ENCODE data around the gene DKK3.

The DKK3 gene

DNA sequence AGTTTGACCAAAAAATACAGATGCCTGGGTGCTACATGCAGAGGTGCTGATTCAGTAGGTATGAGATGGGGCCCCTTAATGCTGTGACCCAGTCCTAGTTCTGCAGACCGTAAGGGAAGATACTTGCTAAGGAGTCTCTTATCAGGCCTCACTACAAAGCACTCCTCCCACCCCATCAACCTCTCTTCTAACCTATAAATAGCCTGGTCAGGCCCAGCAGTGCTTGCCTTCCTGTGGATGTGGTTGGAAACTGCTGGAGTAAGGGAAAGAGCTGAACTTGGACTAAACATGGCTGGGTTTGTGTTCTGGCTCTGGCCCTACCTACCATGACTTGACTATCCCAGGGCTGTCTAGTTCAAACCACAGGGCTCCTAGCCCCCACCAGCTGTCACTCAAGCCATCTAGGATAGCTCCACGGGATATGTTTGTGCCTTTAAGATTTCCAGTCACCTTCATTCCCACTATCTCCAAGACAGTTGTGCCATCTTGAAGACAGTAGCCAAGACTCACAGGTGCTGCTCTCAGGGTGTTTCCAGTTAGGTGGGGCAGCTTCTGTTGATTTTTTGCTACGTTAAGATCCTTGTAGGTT, 9.5 kb upstream of the DKK3 start:
- Histone ChIP-seq H3K4me1 (ENCODE audit: insufficient read depth, insufficient read length) (peaks cover 3% of the 10 kb centered on the region), H3K9ac (ENCODE audit: insufficient read length, low read depth) (no peak overlapping the region), H3K27me3 (ENCODE audit: insufficient read depth, insufficient read length) (no peaks in the 10 kb centered on the region), H3K9me3 (ENCODE audit: insufficient read depth, low read length) (peaks cover under 1% of the 10 kb centered on the region; the same call in 1 of the 2 replicates), H3K4me3 (ENCODE audit: insufficient read length, low read depth) (no peak overlapping the region), H3K36me3 (ENCODE audit: insufficient read depth, insufficient read length, low read length) (no peaks in the 10 kb centered on the region)
- no peak for TF ChIP-seq SUZ12 (IDR thresholded peaks at IDR 0.05; ENCODE audit: extremely low read depth, insufficient read depth, insufficient read length)
- TF ChIP-seq YY1 (IDR thresholded peaks at IDR 0.05; ENCODE audit: insufficient read depth, insufficient read length) = no peak
- DNase-seq (ENCODE audit: low read depth, low spot score) = no peak

DNA sequence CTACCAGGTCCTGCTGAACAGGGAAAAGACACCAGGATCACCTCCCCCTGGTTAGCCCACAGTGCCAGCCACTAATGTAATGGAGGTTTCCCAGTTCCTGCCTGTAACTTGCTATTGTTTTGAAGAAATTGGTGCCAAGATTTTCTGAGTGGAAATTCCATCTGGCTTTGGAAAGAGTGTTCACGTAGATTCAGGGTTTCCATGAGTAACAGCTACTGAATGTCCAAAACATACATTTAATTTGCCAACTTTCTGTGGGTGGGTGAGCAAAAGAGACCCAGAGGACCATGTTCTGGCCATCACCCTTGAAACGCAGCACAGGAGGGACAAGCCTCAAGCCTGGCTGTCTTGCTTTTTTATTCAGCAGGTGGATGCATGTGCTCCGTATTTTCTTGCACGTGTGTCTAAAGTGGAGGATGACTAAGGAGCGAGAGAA, 8.8 kb upstream of the DKK3 start:
- Histone ChIP-seq H3K9ac (ENCODE audit: insufficient read length, low read depth) (no peak overlapping the region), H3K9me3 (ENCODE audit: insufficient read depth, low read length) (no peaks in the 10 kb centered on the region; the same call in 1 of the 2 replicates), H3K4me3 (ENCODE audit: insufficient read length, low read depth) (no peak overlapping the region), H3K36me3 (ENCODE audit: insufficient read depth, insufficient read length, low read length) (no peaks in the 10 kb centered on the region), H3K4me1 (ENCODE audit: insufficient read depth, insufficient read length) (peaks cover 3% of the 10 kb centered on the region), H3K27me3 (ENCODE audit: insufficient read depth, insufficient read length) (no peaks in the 10 kb centered on the region)
- TF ChIP-seq ZNF274 (IDR thresholded peaks at IDR 0.05; ENCODE audit: low read depth, low read length) = no peak
- TF ChIP-seq SUZ12 (IDR thresholded peaks at IDR 0.05; ENCODE audit: extremely low read depth, insufficient read depth, insufficient read length) = no peak
- no peak for TF ChIP-seq YY1 (IDR thresholded peaks at IDR 0.05; ENCODE audit: insufficient read depth, insufficient read length)
- DNase-seq (ENCODE audit: low read depth, low spot score) = no peak

DNA sequence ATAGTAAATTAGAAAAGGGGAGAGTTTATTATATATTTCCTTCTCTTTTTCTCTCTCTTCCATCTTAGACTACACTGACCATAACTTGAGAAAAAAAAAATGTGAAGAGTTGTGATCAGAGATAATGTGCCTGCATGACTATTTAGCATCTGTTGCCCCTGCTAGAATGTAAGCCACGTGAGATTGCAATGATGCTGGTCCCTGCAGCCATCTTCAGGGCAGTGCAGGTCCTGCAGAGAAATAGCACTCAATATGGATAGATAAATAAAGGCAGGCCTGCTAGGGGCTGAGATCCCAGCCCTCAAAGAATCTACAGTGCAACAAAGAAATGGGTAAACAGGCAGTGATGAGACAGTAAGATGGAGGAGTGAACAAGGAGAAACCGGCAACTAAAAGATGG, 7.8 kb upstream of the DKK3 start:
- H3K27me3 ChIP-seq (ENCODE audit: insufficient read depth, insufficient read length) = no peaks in the 10 kb centered on the region
- H3K36me3 ChIP-seq (ENCODE audit: insufficient read depth, insufficient read length, low read length) = no peaks in the 10 kb centered on the region
- TF ChIP-seq SUZ12 (IDR thresholded peaks at IDR 0.05; ENCODE audit: extremely low read depth, insufficient read depth, insufficient read length) (no peak), ZNF274 (IDR thresholded peaks at IDR 0.05; ENCODE audit: low read depth, low read length) (no peak), YY1 (IDR thresholded peaks at IDR 0.05; ENCODE audit: insufficient read depth, insufficient read length) (no peak)
- H3K9ac ChIP-seq (ENCODE audit: insufficient read length, low read depth) = no peak overlapping the region
- DNase-seq (ENCODE audit: low read depth, low spot score) = no peak
- H3K9me3 ChIP-seq (ENCODE audit: insufficient read depth, low read length) = no peaks in the 10 kb centered on the region
- peaks cover 3% of the 10 kb centered on the region for H3K4me1 ChIP-seq (ENCODE audit: insufficient read depth, insufficient read length)
- H3K4me3 ChIP-seq (ENCODE audit: insufficient read length, low read depth) = no peak overlapping the region

DNA sequence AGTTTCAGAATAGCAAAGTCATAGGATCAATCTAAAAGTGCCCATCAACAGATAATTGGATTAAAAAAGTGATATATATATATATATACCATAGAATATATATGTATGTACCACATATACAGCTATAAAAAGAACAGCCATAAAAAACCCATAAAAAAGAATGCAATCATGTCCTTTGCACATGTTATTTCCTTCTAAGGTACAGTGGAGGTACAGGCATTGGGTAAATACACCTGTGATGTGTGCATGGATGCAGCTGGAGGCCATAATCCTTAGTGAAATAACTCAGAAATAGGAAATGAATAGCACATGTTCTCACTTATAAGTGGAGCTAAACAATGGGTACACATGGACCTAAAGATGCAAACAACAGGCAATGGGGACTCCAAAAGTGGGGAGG, 7.1 kb upstream of the DKK3 start:
- DNase-seq (ENCODE audit: low read depth, low spot score) = no peak
- H3K36me3 ChIP-seq (ENCODE audit: insufficient read depth, insufficient read length, low read length) = no peaks in the 10 kb centered on the region
- TF ChIP-seq SUZ12 (IDR thresholded peaks at IDR 0.05; ENCODE audit: extremely low read depth, insufficient read depth, insufficient read length) = no peak

DNA sequence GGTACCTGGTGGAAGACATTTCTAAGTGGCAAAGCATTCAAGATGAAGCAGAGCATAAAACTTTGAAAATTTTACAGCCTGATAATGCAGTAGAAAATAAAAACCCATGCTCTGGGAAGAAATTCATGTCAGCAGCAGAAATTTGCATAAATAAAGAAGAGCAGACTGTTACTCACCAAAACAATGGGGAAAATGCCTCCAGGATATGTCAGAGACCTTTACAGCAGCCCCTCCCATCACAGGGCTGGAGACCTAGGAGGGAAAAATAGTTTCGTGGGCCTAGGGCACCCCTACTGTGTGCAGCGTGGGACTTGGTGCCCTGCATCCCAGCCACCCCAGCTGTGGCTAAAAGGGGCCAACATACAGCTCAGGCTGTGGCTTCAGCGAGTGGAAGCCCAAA, 5.4 kb upstream of the DKK3 start:
- H3K4me3 ChIP-seq (ENCODE audit: insufficient read length, low read depth) = no peak overlapping the region
- no peaks in the 10 kb centered on the region for H3K27me3 ChIP-seq (ENCODE audit: insufficient read depth, insufficient read length)
- TF ChIP-seq SUZ12 (IDR thresholded peaks at IDR 0.05; ENCODE audit: extremely low read depth, insufficient read depth, insufficient read length) = no peak
- TF ChIP-seq ZNF274 (IDR thresholded peaks at IDR 0.05; ENCODE audit: low read depth, low read length) = no peak
- no peak for TF ChIP-seq YY1 (IDR thresholded peaks at IDR 0.05; ENCODE audit: insufficient read depth, insufficient read length)
- H3K9me3 ChIP-seq (ENCODE audit: insufficient read depth, low read length) = no peaks in the 10 kb centered on the region
- no peak for DNase-seq (ENCODE audit: low read depth, low spot score)
- H3K9ac ChIP-seq (ENCODE audit: insufficient read length, low read depth) = no peak overlapping the region
- peaks cover 6% of the 10 kb centered on the region for H3K4me1 ChIP-seq (ENCODE audit: insufficient read depth, insufficient read length)
- no peaks in the 10 kb centered on the region for H3K36me3 ChIP-seq (ENCODE audit: insufficient read depth, insufficient read length, low read length)

More for the DNA sequence above, 7.1 kb upstream of the DKK3 start:
- H3K9ac ChIP-seq (ENCODE audit: insufficient read length, low read depth) = no peak overlapping the region
- peaks cover 3% of the 10 kb centered on the region for H3K4me1 ChIP-seq (ENCODE audit: insufficient read depth, insufficient read length)
- H3K27me3 ChIP-seq (ENCODE audit: insufficient read depth, insufficient read length) = no peaks in the 10 kb centered on the region
- H3K4me3 ChIP-seq (ENCODE audit: insufficient read length, low read depth) = no peak overlapping the region
- H3K9me3 ChIP-seq (ENCODE audit: insufficient read depth, low read length) = no peaks in the 10 kb centered on the region

DNA sequence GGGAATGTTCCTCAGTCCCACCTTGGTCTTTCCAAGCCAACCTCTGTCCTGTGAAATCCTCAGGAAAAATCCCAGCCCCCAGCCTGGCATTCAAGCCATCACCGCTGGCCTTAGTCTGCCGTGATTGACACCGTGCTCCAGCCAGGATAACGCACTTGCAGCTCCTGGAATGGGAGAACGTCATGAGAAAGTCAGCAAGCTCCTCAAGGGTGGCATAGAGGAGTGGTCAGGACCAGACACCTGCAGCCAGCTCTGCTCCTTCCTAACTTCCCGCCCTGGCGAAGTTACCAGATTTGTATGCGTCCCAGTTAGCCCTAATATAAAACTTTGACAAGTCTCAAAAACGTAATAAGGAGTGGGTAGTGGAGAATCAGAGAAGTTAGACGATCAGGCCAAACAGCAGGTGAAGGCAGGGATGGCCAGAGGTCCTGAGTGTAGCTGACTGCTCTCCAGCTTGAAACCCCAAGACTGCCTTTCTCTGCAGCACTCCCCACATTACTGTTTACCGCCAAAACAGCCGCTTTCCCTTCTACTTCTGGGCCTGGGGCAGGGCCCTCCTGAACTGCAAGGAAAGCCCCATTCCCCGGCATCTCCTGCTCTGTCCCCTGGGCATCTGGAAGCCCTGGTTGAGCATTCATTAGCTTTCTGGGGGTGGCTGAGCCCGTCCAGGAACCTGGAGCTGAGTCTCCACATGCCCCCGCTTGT, 1.3 kb upstream of the DKK3 start:
- H3K9ac ChIP-seq (ENCODE audit: insufficient read length, low read depth) = peak overlapping the region; percentile 36
- no peak for DNase-seq (ENCODE audit: low read depth, low spot score)
- H3K9me3 ChIP-seq (ENCODE audit: insufficient read depth, low read length) = no peaks in the 10 kb centered on the region
- TF ChIP-seq SUZ12 (IDR thresholded peaks at IDR 0.05; ENCODE audit: extremely low read depth, insufficient read depth, insufficient read length) (no peak), ZNF274 (IDR thresholded peaks at IDR 0.05; ENCODE audit: low read depth, low read length) (no peak), YY1 (IDR thresholded peaks at IDR 0.05; ENCODE audit: insufficient read depth, insufficient read length) (no peak)
- H3K4me3 ChIP-seq (ENCODE audit: insufficient read length, low read depth) = peak overlapping the region; percentile 36
- H3K4me1 ChIP-seq (ENCODE audit: insufficient read depth, insufficient read length) = peaks cover 11% of the 10 kb centered on the region
- H3K27me3 ChIP-seq (ENCODE audit: insufficient read depth, insufficient read length) = peaks cover 11% of the 10 kb centered on the region
- H3K36me3 ChIP-seq (ENCODE audit: insufficient read depth, insufficient read length, low read length) = peaks cover 32% of the 10 kb centered on the region

DNA sequence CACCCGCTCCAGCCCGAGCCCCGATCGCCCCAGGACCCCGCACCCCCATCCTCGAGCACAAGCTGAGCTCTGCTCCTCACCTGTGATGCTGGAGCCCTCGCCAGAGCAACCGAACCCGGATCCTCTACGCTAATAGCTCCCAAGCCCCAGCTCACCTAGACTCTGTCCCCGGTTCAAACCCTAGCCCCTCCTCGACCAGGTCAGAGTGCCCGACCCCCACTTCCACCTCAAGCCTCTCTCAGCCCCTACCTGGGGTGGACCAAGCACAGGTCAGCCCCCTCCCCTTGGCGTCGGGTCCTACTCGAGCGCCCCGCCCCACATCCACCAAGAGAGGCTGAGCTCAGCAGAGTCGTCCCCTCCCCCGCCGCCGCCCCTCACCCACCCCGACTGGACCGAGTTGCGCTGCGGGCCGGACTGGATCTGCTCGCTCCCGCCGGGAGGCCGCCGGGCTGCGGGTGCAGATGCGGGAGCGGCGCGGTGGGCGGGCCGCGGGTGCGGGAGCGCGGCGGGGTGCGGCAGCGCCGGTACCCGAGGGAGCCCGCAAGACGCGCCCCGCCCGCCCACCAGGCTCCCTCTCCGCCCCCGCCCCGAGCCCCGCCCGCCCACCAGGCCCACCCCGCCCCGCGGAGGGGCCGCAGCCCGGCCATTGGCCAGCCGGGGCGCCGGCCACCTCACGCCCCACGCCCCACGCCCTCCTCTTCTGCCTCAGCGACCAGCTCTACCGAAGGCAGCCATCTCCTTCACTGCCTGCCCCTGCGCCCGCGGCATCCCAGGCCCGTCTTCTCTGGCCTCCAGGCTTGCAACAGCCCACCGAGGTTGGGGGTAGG, 577 bp upstream of the DKK3 start:
- H3K4me3 ChIP-seq (ENCODE audit: insufficient read length, low read depth) = peak overlapping the region; percentile 53
- peaks cover 39% of the 10 kb centered on the region for H3K36me3 ChIP-seq (ENCODE audit: insufficient read depth, insufficient read length, low read length)
- H3K4me1 ChIP-seq (ENCODE audit: insufficient read depth, insufficient read length) = peaks cover 10% of the 10 kb centered on the region
- H3K9me3 ChIP-seq (ENCODE audit: insufficient read depth, low read length) = no peaks in the 10 kb centered on the region
- DNase-seq (ENCODE audit: low read depth, low spot score) = peak; percentile 49
- peak overlapping the region; percentile 70 for H3K9ac ChIP-seq (ENCODE audit: insufficient read length, low read depth)
- no peak for TF ChIP-seq YY1 (IDR thresholded peaks at IDR 0.05; ENCODE audit: insufficient read depth, insufficient read length)
- TF ChIP-seq ZNF274 (IDR thresholded peaks at IDR 0.05; ENCODE audit: low read depth, low read length) = no peak
- no peak for TF ChIP-seq SUZ12 (IDR thresholded peaks at IDR 0.05; ENCODE audit: extremely low read depth, insufficient read depth, insufficient read length)
- H3K27me3 ChIP-seq (ENCODE audit: insufficient read depth, insufficient read length) = peaks cover 11% of the 10 kb centered on the region
